ENCODE data around the gene NOP14.
"Not testable (repeated sequence)": the region's sequence is repeated elsewhere in the genome, so short reads cannot be mapped to it uniquely, and the experiment has no call there.

The NOP14 gene

GRCh38 chr4:2931512-2932301 lies 31.5 kb downstream of the NOP14 start:
- peak; percentile 79 for DNase-seq (ENCODE audit: low spot score)

GRCh38 chr4:2930758-2931511 lies 32.3 kb downstream of the NOP14 start:
- peak; percentile 68 for DNase-seq (ENCODE audit: low spot score)

GRCh38 chr4:2930135-2930757 lies 33.0 kb downstream of the NOP14 start:
- no peak for DNase-seq (ENCODE audit: low spot score)

DNA sequence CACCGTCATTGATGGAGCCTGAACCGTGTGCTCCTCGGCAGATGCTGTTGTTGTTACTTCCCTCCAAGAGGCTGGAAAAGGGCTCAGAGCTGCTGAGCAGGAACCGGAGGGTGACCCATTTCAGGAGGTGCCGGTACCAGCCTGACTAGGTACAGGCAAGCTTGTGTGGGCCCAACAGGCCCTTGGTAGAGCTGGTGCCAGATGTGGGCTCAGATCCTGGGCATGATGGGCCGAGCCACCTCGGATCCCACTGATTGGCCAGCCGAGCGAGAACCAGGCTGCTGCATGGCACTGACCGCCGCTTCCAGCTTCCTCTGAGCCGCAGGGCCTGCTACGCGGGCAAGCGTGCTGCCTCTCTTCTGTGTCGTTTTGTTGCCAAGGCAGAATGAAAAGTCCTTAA lies 33.7 kb downstream of the NOP14 start:
- DNase-seq (ENCODE audit: low spot score) = no peak

- no peak for DNase-seq (ENCODE audit: low spot score)
These were observed 34.7 kb downstream of the NOP14 start for GRCh38 chr4:2928242-2929176.

- no peak for DNase-seq (ENCODE audit: low spot score)
These were observed 35.5 kb downstream of the NOP14 start for GRCh38 chr4:2927696-2928075.

DNA sequence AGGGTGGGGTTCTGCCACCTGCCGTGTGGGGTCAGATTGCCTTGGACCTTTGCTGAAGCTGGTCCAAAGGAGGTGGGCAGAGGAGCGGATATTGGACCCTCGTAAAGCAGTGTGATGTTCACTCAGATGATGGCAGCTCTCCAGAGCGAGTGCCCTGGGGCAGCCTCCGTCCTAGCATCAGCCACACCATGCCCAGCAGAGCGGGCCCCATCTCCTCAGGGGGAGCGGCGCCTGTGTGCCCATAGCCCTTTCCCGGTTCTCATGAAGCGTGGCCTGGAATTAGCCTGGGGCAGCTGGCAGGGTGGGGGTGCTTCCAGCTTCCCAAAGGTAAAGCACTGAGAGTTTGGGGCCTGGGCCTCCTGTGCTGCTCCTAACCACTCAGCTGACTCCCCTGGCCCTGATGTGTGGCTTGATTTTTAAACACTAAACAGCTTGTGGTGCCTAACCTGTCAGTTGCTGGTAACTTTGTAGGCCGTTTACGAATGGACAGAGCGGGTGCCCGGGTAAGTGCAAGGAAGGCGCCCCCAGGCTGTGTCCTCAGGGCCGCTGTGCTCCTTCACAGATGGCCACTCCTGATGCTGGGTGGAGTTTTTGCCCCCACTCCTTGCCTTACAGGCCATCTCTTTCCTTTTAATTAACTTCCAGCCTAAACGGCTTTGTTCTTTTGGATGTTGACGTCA lies 36.0 kb downstream of the NOP14 start:
- no peak for DNase-seq (ENCODE audit: low spot score)

GRCh38 chr4:2925931-2926860 lies 37.0 kb downstream of the NOP14 start:
- DNase-seq (ENCODE audit: low spot score) = no peak

GRCh38 chr4:2925496-2925895 lies 37.7 kb downstream of the NOP14 start:
- no peak for DNase-seq (ENCODE audit: low spot score)

DNA sequence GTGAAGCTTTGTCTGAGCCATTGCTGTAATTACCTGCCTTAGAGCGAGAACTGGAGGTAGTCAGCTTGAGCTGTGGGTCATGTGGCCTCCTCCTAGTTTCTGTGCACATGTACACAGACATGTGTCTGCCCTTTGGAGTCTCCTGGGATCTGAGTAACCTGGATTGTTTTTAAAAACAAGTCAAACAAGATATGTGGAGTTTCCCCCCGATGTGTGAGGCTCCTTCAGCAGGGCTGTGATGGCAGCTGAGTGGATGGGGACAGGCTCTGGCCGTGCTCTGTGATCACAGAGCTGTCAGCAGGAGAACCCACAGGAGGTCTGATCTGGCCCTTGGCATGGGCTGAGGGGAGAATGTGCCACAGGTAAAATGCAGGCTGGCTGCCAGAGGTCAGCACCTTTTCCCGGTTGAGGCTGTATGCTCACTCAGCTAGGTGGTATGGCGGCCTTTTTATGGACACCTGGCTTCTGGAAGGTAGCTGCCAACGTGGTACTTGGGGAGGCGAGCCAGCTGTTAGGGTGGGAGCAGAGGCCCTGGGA lies 38.4 kb downstream of the NOP14 start:
- DNase-seq (ENCODE audit: low spot score) = no peak

GRCh38 chr4:2924286-2924685 lies 38.9 kb downstream of the NOP14 start:
- no peak for DNase-seq (ENCODE audit: low spot score)

DNA sequence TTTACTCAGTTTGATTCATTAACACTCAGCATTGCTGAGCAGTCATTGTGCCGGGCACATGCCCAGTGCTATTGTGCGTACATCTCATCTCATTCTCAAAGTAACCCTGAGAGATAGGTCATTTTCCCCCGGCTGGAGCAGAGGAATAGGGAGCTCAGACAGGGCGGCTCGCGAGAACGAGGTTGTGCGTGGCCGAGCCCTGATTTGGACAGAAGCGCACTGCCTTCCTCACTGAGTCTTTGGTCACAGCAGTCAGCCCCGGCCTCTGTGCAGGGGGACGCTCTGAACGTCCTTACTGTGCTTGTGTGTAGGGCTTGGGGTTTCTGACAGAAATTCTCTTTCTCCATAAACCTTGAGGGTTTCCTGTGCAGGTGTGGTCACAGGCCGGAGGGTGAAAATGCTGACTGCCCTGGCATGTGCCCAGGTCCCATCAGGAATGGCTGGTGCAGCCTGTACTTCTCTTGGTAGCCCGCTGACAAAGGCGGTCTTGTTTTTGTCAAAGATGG lies 39.5 kb downstream of the NOP14 start:
- no peak for DNase-seq (ENCODE audit: low spot score)

DNA sequence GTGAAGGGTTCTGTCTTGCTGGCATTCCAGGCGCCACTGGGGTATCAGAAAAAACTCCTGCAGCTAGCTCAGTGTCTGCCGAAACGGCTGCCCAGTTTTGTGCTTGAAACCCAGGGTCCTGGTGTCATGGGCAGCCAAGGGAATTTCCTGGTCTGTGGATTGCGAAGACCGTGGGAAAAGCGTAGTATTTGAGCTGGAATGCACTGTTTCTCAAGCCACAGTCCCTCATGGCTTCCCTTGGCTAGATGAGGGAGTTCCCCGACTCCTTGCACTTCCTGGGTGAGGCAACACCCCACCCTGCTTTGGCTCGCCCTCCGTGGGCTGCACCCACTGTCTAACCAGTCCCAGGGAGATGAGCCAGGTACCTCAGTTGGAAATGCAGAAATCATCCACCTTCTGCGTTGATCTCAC lies 40.1 kb downstream of the NOP14 start:
- DNase-seq (ENCODE audit: low spot score) = no peak

GRCh38 chr4:2922453-2923101 lies 40.6 kb downstream of the NOP14 start:
- DNase-seq (ENCODE audit: low spot score) = not testable (repeated sequence)

- not testable (repeated sequence) for DNase-seq (ENCODE audit: low spot score)
These were observed 44.5 kb downstream of the NOP14 start for GRCh38 chr4:2918714-2919113.

- DNase-seq (ENCODE audit: low spot score) = not testable (repeated sequence)
These were observed 44.9 kb downstream of the NOP14 start for GRCh38 chr4:2918300-2918699.

GRCh38 chr4:2916696-2917095 lies 46.5 kb downstream of the NOP14 start:
- DNase-seq (ENCODE audit: low spot score) = not testable (repeated sequence)

DNA sequence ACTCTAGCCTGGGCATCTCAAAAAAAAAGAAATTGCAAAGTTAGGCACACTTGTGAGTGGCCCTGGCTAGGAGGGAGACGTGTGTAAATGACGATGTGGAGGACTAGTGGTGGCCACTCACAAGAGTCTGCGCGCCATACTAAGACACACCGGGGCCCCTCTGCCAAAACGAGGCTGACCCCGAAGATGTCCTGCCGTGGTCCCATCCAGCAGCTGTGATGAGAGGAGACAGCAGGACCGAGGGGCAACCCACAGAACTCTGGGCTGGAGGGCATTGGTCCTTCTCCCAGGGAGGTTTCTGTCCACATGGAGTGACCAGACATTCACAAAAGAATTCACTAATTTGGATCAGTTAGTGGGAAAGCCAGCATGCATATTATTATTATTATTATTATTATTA lies 47.4 kb downstream of the NOP14 start:
- no peak for DNase-seq (ENCODE audit: low spot score)

All from Ammon's horn (tissue), 1 donor.